HG03469 (cell line): ENCODE results near the gene BAIAP2L2.

ENCODE experiments used
- ATAC-seq: cut with Tn5 transposase; IDR thresholded peaks from one replicate; pipeline ENCODE4 v1.9.1; 2021; ENCODE audit warnings: mild to moderate bottlenecking, moderate library complexity, moderate number of reproducible peaks; ENCODE audit not compliant: unreplicated experiment

The BAIAP2L2 gene

DNA sequence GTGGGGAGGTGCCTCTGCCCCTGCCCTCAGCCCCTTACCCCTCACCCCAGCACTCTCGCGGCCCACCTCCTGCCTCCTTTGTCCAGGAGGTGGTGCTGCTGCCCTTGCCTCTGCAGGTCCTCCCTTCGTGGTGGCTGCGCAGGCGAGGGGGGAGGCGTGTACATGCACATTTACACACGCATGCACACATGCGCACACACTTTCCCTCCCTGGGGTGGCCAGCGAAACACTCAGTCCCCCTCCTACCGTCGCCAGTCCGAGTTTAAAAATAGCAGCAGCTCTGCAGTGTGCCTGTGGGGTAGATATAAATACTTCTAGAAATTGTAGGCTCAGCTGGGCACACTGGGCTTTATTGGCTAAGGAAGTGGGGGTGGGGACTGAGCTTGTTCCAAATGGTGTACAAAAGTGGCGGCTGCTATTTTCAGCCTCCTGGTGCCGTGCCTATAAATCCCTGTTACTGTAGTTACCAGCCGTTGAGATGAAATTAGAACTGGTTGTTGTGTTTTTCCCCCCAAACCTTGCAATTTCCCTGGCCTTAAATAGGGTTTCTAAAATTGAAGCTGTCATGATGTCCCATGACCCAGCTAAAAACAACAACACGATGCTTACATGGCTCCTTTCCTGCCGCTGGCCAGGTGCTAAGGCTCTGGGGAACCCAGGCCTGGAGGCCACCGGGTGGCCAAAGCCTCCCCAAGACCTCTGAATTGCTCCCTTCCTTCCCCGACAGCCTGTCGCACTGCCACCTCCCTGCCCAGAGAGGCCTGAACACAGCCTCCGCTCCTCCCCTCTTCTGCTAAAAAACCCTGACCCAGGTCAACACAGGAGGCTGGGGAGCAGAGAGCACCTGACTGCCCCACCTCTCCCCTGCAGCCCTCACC, 40.9 kb downstream of the BAIAP2L2 start:
- ATAC-seq = no peak

- no peak for ATAC-seq
Observed at GRCh38 chr22:38068641-38069371, 41.7 kb downstream of the BAIAP2L2 start.

DNA sequence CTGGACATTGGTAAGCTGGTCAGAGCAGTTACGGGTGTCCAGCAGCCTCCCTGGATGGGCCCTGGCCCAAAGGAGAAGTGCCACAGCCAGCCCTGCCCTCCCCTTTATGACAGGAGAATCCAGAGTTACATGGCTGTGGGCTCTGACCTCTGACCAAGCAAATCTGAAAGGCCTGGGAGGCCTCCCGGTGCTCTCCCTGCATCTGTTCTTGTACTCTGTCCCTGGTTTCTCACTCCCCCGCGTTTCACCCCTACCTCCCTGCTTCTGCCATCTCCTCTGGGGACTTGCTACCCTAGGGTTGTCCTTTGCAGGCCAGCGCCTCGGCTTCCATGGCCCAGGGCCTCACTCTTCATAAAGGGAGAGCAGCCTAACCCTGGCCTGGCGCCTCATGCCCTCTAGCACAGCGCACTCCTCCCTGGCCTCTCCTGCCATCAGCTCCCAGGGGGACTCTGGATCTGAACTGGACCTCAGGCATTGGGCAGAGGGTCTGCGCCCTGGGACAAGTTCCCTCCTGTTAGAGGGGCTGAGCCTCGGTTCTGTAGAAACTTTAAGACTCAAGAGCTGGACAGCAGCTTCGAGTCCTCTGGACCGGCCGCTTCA, 42.6 kb downstream of the BAIAP2L2 start:
- ATAC-seq = no peak

- ATAC-seq = no peak
Observed at GRCh38 chr22:38067028-38067415, 43.5 kb downstream of the BAIAP2L2 start.

DNA sequence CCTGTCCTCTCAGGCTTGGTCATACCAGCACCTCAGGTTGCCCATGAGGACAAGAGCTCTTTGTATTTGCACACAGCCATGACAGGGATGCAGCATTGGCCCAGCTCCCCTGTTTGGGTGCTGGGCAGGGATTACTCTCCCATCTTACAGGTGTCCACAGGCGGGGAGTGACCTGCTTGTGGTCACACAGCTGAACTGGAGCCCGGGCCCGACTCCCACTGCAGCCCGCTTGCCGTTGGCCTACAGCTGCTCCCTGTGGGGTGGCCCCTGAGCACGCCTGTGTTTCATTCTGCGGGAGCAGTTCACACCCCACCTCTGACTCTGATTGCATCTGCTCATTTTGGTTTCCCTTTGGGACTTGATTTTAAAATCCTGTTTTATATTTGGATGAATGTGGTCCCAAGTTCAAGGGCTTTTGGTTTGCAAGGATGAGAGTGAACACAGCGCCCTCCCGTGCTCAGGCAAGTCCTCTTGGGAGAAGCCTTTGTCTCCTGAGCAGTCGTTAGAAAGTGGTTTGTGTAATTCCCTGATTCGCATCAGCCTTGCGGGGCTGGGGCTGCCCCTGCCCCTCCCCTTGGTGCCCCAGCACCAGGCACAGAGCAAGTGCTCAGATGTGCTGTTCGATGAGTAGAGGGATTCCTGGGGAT, 44.0 kb downstream of the BAIAP2L2 start:
- ATAC-seq = no peak

DNA sequence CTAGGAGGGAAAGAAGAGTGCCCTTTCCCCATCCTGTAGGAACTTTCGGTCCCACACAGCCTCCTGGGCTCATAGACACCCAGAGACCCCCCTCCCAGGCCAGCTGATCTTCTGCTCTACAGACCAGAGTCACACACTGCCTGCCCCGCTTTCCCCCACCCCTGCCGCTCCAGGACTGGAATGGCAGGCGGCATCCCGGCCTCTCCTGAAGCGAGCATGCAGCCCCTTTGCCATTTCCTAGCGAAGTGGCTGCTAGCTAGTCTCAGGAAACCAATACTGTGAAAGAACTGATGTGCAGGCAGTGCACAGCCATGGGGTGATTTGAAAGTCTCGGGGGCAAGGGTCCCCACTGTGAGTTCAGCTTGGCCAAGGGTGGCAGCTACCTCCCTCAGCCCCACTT, 44.9 kb downstream of the BAIAP2L2 start:
- no peak for ATAC-seq

GRCh38 chr22:38062791-38063190, 47.7 kb downstream of the BAIAP2L2 start:
- no peak for ATAC-seq

DNA sequence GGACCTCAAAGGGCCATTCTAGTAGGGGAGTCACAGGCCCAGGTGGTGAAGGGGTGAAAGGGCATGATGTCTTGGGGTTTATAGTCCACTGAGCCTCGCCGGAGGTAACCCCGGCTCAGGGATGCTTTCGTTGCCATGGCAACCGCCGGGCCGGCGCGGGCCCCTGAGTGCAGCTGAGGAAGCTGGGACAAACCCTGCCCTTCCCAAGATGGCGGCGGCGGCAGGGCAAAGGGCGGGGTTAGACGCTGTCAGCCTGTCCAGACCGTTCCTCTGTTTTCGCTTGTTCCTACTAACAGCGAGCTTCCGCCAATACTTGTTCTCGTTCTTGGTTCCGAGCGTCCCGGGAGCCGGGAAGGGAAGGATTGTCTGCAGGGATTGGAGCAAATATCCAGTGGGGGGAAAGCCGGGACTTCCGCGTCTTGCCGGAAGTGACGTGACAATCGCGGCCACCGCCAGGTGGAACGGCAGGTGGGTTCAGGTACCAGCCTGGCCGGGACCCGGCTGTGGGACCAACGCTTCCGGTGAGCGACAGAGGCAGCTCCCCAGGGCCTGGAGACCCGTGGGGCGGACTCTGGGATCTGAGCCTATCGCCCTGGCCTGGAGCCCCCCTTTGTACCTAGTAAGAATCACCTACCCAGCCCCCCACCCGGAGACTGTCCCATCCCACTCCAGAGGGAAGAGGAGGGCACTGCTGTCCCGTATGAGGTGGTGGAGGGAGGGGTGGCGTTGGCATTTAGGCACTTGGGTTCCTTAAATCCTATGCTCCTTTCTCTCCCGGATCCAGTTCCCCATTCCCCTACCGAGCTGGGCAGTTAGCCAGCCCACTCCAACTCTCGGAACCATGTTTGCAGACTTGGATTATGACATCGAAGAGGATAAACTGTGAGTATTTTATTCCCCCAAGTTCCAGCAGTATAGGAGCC, 53.3 kb downstream of the BAIAP2L2 start, which contains the start of gene PICK1:
TSS of gene PICK1 (plus strand) at position 436 of the 923 bp plus-strand sequence. CDS start at position 842, 406 bp downstream.
- no peak for ATAC-seq

DNA sequence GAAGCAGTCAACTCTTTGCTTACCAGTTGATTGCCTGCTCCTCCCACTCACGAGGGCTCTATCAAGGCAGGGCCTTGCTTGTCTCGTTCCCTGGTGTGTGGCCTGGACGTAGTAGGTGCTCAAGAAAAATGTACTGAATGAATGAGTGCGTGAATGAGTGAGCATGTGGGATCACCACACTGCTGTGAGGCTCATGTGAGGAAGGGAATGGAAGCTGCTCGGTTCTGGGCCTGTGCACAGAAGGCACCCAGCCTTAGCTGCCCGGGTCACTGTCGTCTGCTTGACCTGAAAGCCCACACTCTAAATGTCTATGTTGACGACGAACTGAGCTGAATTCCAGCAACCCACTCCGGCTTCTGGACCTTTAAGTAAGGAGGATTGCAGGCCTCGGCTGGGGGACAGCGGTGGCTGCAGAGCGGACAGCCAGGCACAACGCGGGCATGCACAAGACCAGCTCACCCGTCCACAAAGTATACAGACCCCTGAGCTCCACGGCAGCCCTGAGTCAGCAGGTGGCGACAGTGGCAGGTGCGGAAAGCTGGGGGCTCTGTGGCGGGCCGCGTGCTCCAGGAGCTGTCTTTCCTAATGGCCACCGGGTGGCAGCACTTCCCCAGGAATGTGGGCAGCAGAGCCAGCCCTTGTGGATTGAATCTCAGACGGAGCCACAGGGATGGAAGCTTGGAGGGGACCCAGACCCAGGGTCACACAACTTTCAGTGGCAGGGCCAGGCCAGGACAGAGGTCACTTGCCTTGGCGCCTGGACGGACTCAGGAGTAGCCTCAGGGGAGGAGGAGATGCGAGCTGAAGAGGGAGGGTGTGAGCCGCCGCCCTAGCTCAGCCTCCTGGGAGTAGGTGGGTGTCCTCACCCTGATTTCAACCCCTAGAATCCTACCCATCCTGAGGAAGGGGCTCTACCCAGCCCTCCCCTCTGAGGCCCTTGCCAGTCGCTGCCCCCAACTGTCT, 58.3 kb downstream of the BAIAP2L2 start:
- ATAC-seq = no peak

DNA sequence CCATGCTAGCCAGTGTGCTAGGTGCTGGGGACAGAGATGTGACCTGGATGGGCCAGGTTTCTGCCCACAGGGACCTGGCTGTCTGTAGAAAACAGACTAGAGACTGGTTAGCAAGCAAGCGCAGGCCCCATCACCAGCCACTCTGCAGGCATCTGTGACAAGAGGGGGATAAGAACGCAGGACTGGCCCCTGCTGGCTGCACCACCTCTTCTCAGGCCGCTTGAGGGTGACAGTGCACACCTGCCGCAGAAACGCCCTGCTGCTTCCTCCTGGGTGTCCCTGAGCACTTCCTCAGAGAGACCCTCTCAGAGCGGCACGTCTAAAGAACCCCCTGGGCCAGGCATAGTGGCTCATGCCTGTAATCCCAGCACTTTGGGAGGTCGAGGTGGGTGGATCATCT, 59.2 kb downstream of the BAIAP2L2 start:
- no peak for ATAC-seq

DNA sequence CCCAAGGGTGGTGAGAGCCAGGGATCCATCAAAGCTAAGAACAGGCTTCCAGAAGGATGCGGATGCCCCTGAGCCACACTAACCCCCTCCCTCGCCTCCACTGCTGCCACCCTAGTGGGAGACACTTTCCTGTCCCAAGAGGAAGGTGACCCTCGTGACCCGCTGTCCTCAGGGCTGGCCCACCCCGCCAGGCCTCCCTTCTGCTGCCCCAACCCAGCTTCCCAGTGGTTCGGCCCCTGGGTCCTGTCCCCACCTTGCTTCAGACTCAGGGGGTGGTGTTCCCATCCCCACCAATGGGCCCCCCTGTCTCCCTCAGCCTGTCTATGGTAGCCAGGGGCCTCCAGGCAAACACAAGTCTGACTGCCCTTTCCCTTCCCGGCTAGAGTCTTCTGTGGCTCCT, 59.8 kb downstream of the BAIAP2L2 start:
- no peak for ATAC-seq

GRCh38 chr22:38049812-38050619, 60.5 kb downstream of the BAIAP2L2 start:
- ATAC-seq = no peak

- no peak for ATAC-seq
Observed at GRCh38 chr22:38046070-38046748, 64.3 kb downstream of the BAIAP2L2 start.

DNA sequence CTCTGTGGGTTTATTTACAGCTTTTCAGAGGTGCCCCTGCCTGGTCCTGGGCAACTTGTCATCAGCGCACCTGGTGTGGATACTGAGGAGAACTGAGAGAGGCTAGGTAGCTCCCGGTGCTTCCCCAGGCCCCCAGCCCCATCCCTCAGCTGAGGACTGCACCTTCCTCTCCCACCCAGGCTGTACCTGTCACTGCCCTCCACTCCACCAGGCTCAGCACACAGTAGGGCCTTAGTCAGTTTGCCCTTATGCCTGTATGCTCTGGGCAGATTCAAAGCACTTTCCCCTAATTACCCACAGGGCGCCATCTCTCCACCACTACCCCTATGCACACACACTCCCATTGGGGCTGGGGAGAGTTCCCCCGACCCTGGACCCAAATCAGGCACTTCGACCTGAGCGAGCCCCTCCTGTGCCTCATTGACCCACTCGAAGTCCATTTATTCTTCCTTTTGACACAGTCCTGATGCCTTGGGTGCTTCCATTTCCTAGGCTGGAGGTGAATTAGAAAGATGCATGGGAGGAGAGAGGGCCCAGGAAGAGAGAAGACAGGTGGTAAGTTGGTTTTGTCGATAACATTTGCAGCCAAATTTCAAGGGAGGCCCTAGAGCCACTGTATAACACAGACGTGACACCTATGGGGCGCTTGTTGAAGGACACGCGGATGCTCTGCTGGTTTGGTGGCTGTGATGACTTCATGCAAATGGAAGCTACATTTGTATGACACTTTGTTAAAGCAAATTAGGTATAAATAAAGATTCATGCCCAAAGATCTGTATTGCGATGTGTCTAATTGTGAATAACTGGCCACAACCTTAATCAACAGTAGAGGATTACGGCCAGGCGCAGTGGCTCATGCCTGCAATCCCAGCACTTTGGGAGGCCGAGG, 67.1 kb downstream of the BAIAP2L2 start:
- no peak for ATAC-seq

DNA sequence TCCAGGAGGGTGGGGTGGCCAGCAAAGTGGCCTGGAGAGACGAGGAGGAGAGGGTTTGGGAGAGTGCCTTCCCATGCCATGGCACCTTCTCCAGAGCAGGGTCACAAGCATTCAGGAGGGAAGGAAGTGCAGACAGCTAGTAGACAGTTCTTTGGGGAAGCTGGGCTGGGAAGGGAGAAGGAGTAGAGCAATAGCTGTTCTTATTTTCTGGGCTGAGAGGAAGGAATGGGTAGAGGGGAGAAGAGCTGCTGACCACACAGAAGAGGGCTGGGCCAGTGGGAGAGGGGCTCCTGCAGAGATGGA, 68.0 kb downstream of the BAIAP2L2 start:
- no peak for ATAC-seq

DNA sequence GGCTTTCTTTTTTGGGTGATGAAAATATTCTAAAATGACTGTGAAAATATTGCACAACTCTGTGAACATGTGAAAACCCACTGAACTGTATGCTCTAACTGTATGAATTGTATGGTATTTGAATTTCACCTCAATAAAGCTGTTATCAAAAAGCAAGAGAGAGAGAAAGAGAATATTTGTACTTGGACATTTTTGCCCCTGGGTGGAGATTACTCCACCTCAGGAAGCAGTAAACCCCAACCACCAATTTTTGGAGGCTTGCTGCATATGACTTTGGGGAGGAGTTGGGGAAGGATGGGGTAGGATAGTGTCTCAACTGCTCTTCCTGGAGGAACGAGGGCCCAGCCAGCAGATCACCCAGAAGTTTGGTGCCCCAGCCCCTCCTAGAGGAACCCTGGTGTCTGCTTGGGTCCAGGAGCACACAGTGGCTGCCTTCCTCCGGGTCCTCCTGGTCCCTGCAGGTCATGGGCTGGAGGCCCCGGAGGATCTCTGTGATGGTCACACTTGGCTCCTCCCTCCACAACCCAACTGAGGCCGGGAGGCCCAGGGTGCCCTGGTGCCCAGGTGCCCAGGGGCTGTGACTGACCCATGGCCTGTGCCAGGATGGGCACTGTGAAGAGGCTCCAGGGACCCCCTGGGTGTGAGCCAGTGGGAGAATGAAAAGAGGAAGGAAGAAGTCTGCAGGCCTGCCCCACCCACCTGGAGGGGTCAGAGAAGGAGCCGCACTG, 68.6 kb downstream of the BAIAP2L2 start:
- no peak for ATAC-seq
